ENCODE results near the gene RIPOR3. TPM values are rescaled to one million over a fixed set of nuclear protein-coding genes. Genes with fewer than 3 reads are reported as not detected.

RIPOR3 gene
- total RNA-seq, 1 donor from 2014 or later, result 15.1 TPM

- no peak overlapping the region for H3K4me3 ChIP-seq
- H3K36me3 ChIP-seq, result no peaks in the 10 kb centered on the region
- H3K27me3 ChIP-seq, result no peaks in the 10 kb centered on the region
- no peak for DNase-seq (ENCODE audit: low spot score in 2 of 2)
- H3K27ac ChIP-seq, result no peak overlapping the region
- no peaks in the 10 kb centered on the region for H3K9me3 ChIP-seq
- intact Hi-C loops (cut with DNase I), result no loop called here
- H3K4me1 ChIP-seq, result peaks cover 13 to 35% of the 10 kb centered on the region in 2 donors
- TF ChIP-seq, protein P1, sequence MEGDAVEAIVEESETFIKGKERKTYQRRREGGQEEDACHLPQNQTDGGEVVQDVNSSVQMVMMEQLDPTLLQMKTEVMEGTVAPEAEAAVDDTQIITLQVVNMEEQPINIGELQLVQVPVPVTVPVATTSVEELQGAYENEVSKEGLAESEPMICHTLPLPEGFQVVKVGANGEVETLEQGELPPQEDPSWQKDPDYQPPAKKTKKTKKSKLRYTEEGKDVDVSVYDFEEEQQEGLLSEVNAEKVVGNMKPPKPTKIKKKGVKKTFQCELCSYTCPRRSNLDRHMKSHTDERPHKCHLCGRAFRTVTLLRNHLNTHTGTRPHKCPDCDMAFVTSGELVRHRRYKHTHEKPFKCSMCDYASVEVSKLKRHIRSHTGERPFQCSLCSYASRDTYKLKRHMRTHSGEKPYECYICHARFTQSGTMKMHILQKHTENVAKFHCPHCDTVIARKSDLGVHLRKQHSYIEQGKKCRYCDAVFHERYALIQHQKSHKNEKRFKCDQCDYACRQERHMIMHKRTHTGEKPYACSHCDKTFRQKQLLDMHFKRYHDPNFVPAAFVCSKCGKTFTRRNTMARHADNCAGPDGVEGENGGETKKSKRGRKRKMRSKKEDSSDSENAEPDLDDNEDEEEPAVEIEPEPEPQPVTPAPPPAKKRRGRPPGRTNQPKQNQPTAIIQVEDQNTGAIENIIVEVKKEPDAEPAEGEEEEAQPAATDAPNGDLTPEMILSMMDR (IDR thresholded peaks at IDR 0.05), result no peak
Measured at GRCh38 chr20:50537546-50538201, 153.7 kb downstream of the RIPOR3 start.

- H3K4me1 ChIP-seq, result peaks cover 4 to 25% of the 10 kb centered on the region in 2 donors
- H3K9me3 ChIP-seq, result no peaks in the 10 kb centered on the region
- no peaks in the 10 kb centered on the region for H3K27me3 ChIP-seq
- TF ChIP-seq, protein P1 (IDR thresholded peaks at IDR 0.05), result no peak
- no peaks in the 10 kb centered on the region for H3K36me3 ChIP-seq
- intact Hi-C loops (cut with DNase I), result no loop called here
- no peak overlapping the region for H3K27ac ChIP-seq
- H3K4me3 ChIP-seq, result no peak overlapping the region
- DNase-seq (ENCODE audit: low spot score in 2 of 2), result no peak
Measured at GRCh38 chr20:50536333-50536732, 155.0 kb downstream of the RIPOR3 start.

Other genes starting within 250 kb of the RIPOR3 start
- gene PTPN1, start 181.2 kb downstream of the RIPOR3 start, total RNA-seq, result 30.2 TPM
- 1.2 TPM for gene PARD6B, start 40.0 kb upstream of the RIPOR3 start, total RNA-seq
- gene BCAS4, start 103.5 kb upstream of the RIPOR3 start, total RNA-seq, result 0.85 TPM
- 22.5 TPM for gene ADNP, start 239.9 kb upstream of the RIPOR3 start, total RNA-seq